Epithelial cell of proximal tubule (primary cell): Measurements from ENCODE around the gene MBNL3. TPM values are rescaled to one million over a fixed set of nuclear protein-coding genes. Genes with fewer than 3 reads are reported as not detected.

ENCODE experiments used
- DNase-seq: peaks from one replicate; pipeline ENCODE4 v3.0.0-alpha.2; 2011; ENCODE audit warnings: low read depth
- H3K4me3 ChIP-seq: 2 replicates; pipeline ENCODE4 v1.5.1; 2011; ENCODE audit warnings: low read depth, mild to moderate bottlenecking, low read length
- total RNA-seq: library from RNA; depleted of rRNA; stranded (reverse); fragments of >200 nt; gene quantifications from 2 replicates; pipeline ENCODE4 v1.2.3, GENCODE V29; 2015
- TF ChIP-seq, protein P1 (sequence below): conservative IDR thresholded peaks from 2 replicates; pipeline ENCODE4 v1.5.1; 2012; ENCODE audit warnings: low read depth, mild to moderate bottlenecking, low read length

Gene MBNL3
- total RNA-seq, 1 donor from 2014 or later: 8.4 TPM

DNA sequence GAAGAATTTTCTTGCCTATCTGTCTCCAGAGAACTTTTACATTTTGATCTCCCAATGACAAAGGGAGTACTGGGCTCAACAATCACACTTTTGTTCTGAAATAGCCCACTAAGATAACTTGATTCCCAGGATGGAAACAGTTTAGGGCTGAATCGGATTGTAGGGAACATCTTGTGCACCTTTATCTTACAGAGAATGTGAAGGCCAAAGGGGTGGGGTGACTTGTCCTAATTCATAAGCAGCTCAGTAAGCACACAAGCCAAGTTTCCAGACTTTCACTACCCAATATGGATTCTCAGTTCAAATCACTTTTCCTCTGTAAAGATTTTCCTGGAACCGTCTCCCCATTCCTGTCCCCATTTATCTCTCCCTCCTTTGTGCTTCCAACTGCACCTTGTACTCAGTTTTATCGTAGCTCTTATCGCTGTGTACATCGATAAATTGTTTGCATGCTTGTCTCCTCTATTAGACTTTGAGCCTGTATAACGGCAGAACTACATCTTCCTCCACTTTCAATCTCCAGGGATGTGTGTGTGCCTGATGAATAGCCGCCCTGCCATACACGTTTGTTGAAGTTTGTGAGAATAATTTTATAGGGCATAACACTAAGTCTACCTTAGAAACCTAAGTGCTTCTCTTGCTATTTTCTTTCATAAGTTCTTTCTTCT, 77.4 kb downstream of the MBNL3 start:
- TF ChIP-seq, protein P1, sequence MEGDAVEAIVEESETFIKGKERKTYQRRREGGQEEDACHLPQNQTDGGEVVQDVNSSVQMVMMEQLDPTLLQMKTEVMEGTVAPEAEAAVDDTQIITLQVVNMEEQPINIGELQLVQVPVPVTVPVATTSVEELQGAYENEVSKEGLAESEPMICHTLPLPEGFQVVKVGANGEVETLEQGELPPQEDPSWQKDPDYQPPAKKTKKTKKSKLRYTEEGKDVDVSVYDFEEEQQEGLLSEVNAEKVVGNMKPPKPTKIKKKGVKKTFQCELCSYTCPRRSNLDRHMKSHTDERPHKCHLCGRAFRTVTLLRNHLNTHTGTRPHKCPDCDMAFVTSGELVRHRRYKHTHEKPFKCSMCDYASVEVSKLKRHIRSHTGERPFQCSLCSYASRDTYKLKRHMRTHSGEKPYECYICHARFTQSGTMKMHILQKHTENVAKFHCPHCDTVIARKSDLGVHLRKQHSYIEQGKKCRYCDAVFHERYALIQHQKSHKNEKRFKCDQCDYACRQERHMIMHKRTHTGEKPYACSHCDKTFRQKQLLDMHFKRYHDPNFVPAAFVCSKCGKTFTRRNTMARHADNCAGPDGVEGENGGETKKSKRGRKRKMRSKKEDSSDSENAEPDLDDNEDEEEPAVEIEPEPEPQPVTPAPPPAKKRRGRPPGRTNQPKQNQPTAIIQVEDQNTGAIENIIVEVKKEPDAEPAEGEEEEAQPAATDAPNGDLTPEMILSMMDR: no peak
- H3K4me3 ChIP-seq: no peak overlapping the region
- DNase-seq: no peak

- H3K4me3 ChIP-seq: no peak overlapping the region
- TF ChIP-seq, protein P1: no peak
- no peak for DNase-seq
These were observed 78.9 kb downstream of the MBNL3 start for GRCh38 chrX:132409780-132410556.

DNA sequence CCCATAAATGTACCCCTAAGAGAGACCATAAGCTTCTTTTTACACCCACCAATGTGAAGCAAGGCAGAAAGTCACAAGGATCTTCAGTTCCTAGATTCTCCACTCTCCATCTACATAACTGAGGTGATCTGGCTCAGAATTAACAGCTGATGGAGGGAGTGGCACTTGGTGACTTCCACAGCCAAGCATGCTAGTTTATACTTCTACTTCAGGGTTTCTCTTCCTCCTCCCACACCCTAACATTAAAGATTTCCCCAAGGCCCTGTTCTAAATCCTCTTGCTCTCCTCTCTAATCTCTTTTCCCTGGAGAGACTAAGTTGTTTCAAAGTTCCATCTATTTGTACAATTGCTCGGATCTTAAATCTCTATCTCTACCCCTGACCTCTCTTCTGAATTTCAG, 81.1 kb downstream of the MBNL3 start:
- no peak overlapping the region for H3K4me3 ChIP-seq
- TF ChIP-seq, protein P1: no peak
- DNase-seq: no peak

- no peak for DNase-seq
- TF ChIP-seq, protein P1: no peak
- no peak overlapping the region for H3K4me3 ChIP-seq
These were observed 82.7 kb downstream of the MBNL3 start for GRCh38 chrX:132406106-132406505.

GRCh38 chrX:132404266-132404665, 84.6 kb downstream of the MBNL3 start:
- DNase-seq: no peak
- TF ChIP-seq, protein P1: no peak
- no peak overlapping the region for H3K4me3 ChIP-seq

GRCh38 chrX:132401935-132402334, 86.9 kb downstream of the MBNL3 start:
- DNase-seq: peak; percentile 43
- TF ChIP-seq, protein P1: no peak

More at GRCh38 chrX:132401935-132402334, 86.9 kb downstream of the MBNL3 start:
- no peak overlapping the region for H3K4me3 ChIP-seq
